Mesodermal cell (in vitro differentiated cells): Measurements from ENCODE around the gene SLC15A3.

Experiments
- H3K27ac ChIP-seq: 2 replicates; pipeline ENCODE4 v1.7.0; 2013; ENCODE audit warnings: mild to moderate bottlenecking, low read depth, low read length, moderate library complexity; ENCODE audit not compliant: severe bottlenecking
- H3K36me3 ChIP-seq: 2 replicates; pipeline ENCODE4 v1.7.1; 2013; ENCODE audit warnings: mild to moderate bottlenecking, low read length, moderate library complexity; ENCODE audit not compliant: control insufficient read depth, insufficient read depth
- H3K4me1 ChIP-seq: one replicate; pipeline ENCODE4 v1.7.1; 2013; ENCODE audit warnings: mild to moderate bottlenecking, low read length; ENCODE audit not compliant: insufficient read depth, control insufficient read depth, poor library complexity, severe bottlenecking
- H3K4me3 ChIP-seq: 2 replicates; pipeline ENCODE4 v1.7.0; 2013; ENCODE audit warnings: low read length, control low read depth, mild to moderate bottlenecking; ENCODE audit not compliant: insufficient read depth, poor library complexity, severe bottlenecking; ENCODE audit errors: extremely low read depth
- H3K9me3 ChIP-seq: 2 replicates; pipeline ENCODE4 v1.7.1; 2013; ENCODE audit warnings: mild to moderate bottlenecking, low read length, moderate library complexity; ENCODE audit not compliant: control insufficient read depth
- WGBS, 2 experiments: methylation state at CpG; one replicate each; pipeline ENCODE4 v1.1.5; 2013; ENCODE audit warnings: missing lambda C conversion rate in 2 of 2; ENCODE audit not compliant: insufficient coverage in 2 of 2; 5-methylcytosine and 5-hydroxymethylcytosine counted together

The SLC15A3 gene

DNA sequence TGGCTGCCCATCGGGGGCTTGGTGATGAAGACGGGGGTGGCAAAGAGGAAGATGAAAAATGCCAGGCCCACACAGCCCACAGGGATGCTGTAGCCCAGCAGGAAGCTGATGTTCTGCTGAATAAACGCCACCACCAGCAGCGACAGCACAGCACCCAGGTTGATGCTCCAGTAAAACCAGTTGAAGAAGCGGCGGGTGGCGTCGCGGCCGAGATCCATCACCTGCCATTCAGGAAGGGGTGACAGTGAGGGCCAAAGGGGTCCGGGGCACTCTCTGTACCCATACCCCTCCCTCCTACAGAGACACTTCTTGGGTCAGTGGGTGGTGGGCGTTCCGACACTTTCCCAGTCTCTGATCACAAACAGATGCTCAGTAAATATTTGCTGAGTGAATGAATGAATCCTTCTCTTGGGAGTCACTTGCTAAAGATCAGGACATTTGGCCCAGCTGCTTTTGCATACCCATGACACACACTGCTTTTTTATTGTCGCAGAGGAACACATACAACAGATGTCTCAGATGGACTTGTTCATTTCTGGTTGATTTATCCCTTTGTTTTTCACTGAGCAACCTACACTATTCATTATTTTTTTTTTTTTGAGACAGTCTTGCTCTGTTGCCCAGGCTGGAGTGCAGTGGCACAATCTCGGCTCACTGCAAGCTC is 5.2 kb downstream of the SLC15A3 start:
- Histone ChIP-seq H3K4me1 (no peaks in the 10 kb centered on the region), H3K36me3 (no peaks in the 10 kb centered on the region), H3K27ac (no peak overlapping the region), H3K4me3 (no peak overlapping the region), H3K9me3 (no peaks in the 10 kb centered on the region)
- 86 to 92% methylated on average over 7 to 12 of the region's 15 CpGs for WGBS, 2 experiments

DNA sequence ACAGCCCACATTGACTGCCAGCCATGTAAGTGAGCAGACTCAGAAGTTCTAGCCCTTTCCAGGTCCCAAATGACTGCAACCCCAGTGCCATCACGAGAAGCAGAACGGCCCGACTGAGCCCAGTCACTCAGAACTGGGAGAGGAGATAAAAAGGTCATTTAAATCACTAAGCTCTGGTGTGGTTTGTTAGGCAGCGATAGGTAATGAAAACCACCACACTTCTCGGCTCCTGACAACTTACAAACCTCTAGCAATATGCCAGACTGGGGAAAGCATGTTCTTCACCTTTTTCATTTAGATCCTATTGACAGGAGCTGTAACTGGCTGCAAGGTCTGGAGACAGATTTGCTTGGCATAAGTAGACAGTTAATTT is 6.7 kb downstream of the SLC15A3 start:
- no peaks in the 10 kb centered on the region for H3K9me3 ChIP-seq
- H3K4me3 ChIP-seq, result no peak overlapping the region
- H3K36me3 ChIP-seq, result no peaks in the 10 kb centered on the region
- 100% methylated on average over 3 of the region's 5 CpGs; no CpG with 5 or more reads in 1 of the 2 experiments for WGBS, 2 experiments
- no peak overlapping the region for H3K27ac ChIP-seq
- no peaks in the 10 kb centered on the region for H3K4me1 ChIP-seq

- H3K4me3 ChIP-seq, result no peak overlapping the region
- H3K4me1 ChIP-seq, result no peaks in the 10 kb centered on the region
- no peaks in the 10 kb centered on the region for H3K9me3 ChIP-seq
- no peak overlapping the region for H3K27ac ChIP-seq
- H3K36me3 ChIP-seq, result no peaks in the 10 kb centered on the region
- 74 to 91% methylated on average over 4 to 10 of the region's 11 CpGs for WGBS, 2 experiments
Measured at GRCh38 chr11:60944490-60945294, 7.3 kb downstream of the SLC15A3 start.

DNA sequence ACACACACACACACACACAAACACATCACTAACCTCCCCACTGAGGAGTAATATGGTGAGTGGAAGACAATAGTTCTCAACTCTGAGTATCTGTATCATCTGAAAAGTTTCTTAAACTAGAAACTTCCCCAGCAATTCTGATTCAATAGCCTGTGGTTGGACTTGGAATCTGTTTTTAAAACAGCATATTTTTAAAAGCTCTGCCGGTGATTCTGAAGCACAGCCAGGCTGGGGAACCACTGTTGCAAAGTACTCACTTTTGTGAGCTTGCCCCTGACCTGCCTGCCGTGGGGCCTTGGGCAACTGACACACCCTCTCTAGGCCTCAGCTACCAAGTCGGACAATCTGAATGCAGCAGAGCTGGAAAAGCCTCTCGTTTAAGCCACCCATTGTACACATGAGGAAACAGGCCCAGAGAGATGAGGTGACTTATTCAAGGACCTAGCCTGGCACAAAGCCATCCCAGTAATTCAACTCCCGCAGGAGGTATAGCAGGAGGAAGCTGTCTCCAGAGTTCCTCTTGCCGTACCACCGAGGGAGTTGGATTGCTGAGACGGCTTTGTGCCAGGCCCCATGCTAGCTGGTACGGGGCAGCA is 8.9 kb downstream of the SLC15A3 start:
- no peaks in the 10 kb centered on the region for H3K36me3 ChIP-seq
- H3K4me3 ChIP-seq, result no peak overlapping the region
- H3K9me3 ChIP-seq, result no peaks in the 10 kb centered on the region
- no peaks in the 10 kb centered on the region for H3K4me1 ChIP-seq
- 92% methylated on average over 5 to 7 of the region's 9 CpGs for WGBS, 2 experiments
- no peak overlapping the region for H3K27ac ChIP-seq

GRCh38 chr11:60942219-60942618 is 9.8 kb downstream of the SLC15A3 start:
- Histone ChIP-seq H3K36me3 (no peaks in the 10 kb centered on the region), H3K9me3 (no peaks in the 10 kb centered on the region), H3K4me1 (no peaks in the 10 kb centered on the region), H3K27ac (no peak overlapping the region), H3K4me3 (no peak overlapping the region)
- WGBS, 2 experiments, result 81 to 88% methylated on average over 3 to 4 of the region's 4 CpGs

- 93 to 98% methylated on average over 2 to 5 of the region's 6 CpGs for WGBS, 2 experiments
- Histone ChIP-seq H3K27ac (no peak overlapping the region), H3K9me3 (no peaks in the 10 kb centered on the region), H3K36me3 (peaks cover 4% of the 10 kb centered on the region), H3K4me1 (no peaks in the 10 kb centered on the region), H3K4me3 (no peak overlapping the region)
Measured at GRCh38 chr11:60941371-60942119, 10.4 kb downstream of the SLC15A3 start.

- no peak overlapping the region for H3K4me3 ChIP-seq
- 100% methylated on average over 1 of the region's 2 CpGs for WGBS, 2 experiments
- peaks cover 11% of the 10 kb centered on the region for H3K36me3 ChIP-seq
- H3K27ac ChIP-seq, result no peak overlapping the region
- H3K9me3 ChIP-seq, result no peaks in the 10 kb centered on the region
- no peaks in the 10 kb centered on the region for H3K4me1 ChIP-seq
Measured at GRCh38 chr11:60939855-60940254, 12.1 kb downstream of the SLC15A3 start.

DNA sequence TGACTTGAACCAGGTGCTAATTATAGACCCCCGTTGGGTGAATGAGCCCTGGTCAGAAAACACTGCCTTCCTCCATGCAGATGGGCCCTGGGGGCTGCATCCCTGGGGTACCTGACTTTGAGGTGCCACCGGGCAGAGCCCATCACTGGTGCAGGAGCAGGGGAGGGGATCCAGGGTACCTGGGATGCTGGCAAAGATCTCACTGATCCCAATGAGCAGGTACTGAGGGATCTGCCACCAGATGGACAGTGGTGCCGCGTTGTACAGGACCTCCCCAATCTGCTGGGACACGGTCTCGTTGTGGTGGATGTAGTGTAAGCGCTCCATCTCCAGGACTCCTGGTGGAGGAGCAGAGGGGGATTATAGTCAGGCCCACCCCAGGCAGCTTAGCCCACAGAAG is 12.7 kb downstream of the SLC15A3 start:
- H3K4me1 ChIP-seq, result no peaks in the 10 kb centered on the region
- 96 to 98% methylated on average over 7 of the region's 7 CpGs for WGBS, 2 experiments

GRCh38 chr11:60938500-60938899 is 13.5 kb downstream of the SLC15A3 start:
- no peak overlapping the region for H3K4me3 ChIP-seq
- 75 to 86% methylated on average over 9 of the region's 9 CpGs for WGBS, 2 experiments

More for the DNA sequence above, 12.7 kb downstream of the SLC15A3 start:
- H3K36me3 ChIP-seq, result peaks cover 16% of the 10 kb centered on the region
- no peak overlapping the region for H3K4me3 ChIP-seq
- no peak overlapping the region for H3K27ac ChIP-seq
- H3K9me3 ChIP-seq, result no peaks in the 10 kb centered on the region

GRCh38 chr11:60937811-60938210 is 14.2 kb downstream of the SLC15A3 start:
- H3K36me3 ChIP-seq, result peaks cover 29% of the 10 kb centered on the region
- no peaks in the 10 kb centered on the region for H3K4me1 ChIP-seq
- H3K27ac ChIP-seq, result no peak overlapping the region
- H3K4me3 ChIP-seq, result no peak overlapping the region
- WGBS, 2 experiments, result 92 to 96% methylated on average over 5 to 8 of the region's 8 CpGs
- H3K9me3 ChIP-seq, result no peaks in the 10 kb centered on the region

More at GRCh38 chr11:60938500-60938899, 13.5 kb downstream of the SLC15A3 start:
- H3K27ac ChIP-seq, result no peak overlapping the region
- H3K36me3 ChIP-seq, result peaks cover 23% of the 10 kb centered on the region
- no peaks in the 10 kb centered on the region for H3K9me3 ChIP-seq
- H3K4me1 ChIP-seq, result no peaks in the 10 kb centered on the region
